HG03025 (cell line): ENCODE data around the gene LMF2.
"Not testable (repeated sequence)": the region's sequence is repeated elsewhere in the genome, so short reads cannot be mapped to it uniquely, and the experiment has no call there.

Source experiments
- ATAC-seq: cut with Tn5 transposase; IDR thresholded peaks from one replicate; pipeline ENCODE4 v1.9.1; 2021; ENCODE audit warnings: mild to moderate bottlenecking, moderate library complexity; ENCODE audit not compliant: unreplicated experiment, low FRiP score

Gene LMF2

GRCh38 chr22:50536226-50536625 lies 28.7 kb upstream of the LMF2 start:
- no peak for ATAC-seq

- no peak for ATAC-seq
Observed at GRCh38 chr22:50535113-50535512, 27.6 kb upstream of the LMF2 start.

GRCh38 chr22:50533856-50534711 lies 26.6 kb upstream of the LMF2 start:
- not testable (repeated sequence) for ATAC-seq

GRCh38 chr22:50532824-50533796 lies 25.6 kb upstream of the LMF2 start:
- ATAC-seq, result no peak

GRCh38 chr22:50531962-50532674 lies 24.6 kb upstream of the LMF2 start:
- no peak for ATAC-seq

- no peak for ATAC-seq
Observed at GRCh38 chr22:50531546-50531961, 24.1 kb upstream of the LMF2 start.

- no peak for ATAC-seq
Observed at GRCh38 chr22:50530877-50531545, 23.5 kb upstream of the LMF2 start.

GRCh38 chr22:50530580-50530876 lies 23.0 kb upstream of the LMF2 start:
- no peak for ATAC-seq

GRCh38 chr22:50529897-50530579 lies 22.5 kb upstream of the LMF2 start, which contains the start of gene TYMP:
Gene TYMP, minus strand, starts transcription at chr22:50530012. Its CDS starts 303 bp downstream, at chr22:50529709.
- ATAC-seq, result no peak

GRCh38 chr22:50529416-50529896 lies 22.0 kb upstream of the LMF2 start:
- no peak for ATAC-seq

GRCh38 chr22:50528682-50529415 lies 21.3 kb upstream of the LMF2 start:
- ATAC-seq, result no peak

GRCh38 chr22:50527921-50528681 lies 20.6 kb upstream of the LMF2 start:
- no peak for ATAC-seq

GRCh38 chr22:50526834-50527801 lies 19.6 kb upstream of the LMF2 start:
- ATAC-seq, result no peak

- peak; percentile 19 for ATAC-seq
Observed at GRCh38 chr22:50526108-50526833, 18.8 kb upstream of the LMF2 start.

GRCh38 chr22:50525858-50526107 lies 18.3 kb upstream of the LMF2 start:
- peak; percentile 17 for ATAC-seq

GRCh38 chr22:50525104-50525857 lies 17.8 kb upstream of the LMF2 start, which contains the start of gene SCO2:
Gene SCO2, minus strand, starts transcription at chr22:50525598. Its CDS starts 1,187 bp downstream, at chr22:50524411.
- ATAC-seq, result peak; percentile 44
